ENCODE measurements around the gene CBFA2T3. TPM values are rescaled to one million over a fixed set of nuclear protein-coding genes. Genes with fewer than 3 reads are reported as not detected.

Gene CBFA2T3
- polyA plus RNA-seq, 1 donor = 23.2 TPM

DNA sequence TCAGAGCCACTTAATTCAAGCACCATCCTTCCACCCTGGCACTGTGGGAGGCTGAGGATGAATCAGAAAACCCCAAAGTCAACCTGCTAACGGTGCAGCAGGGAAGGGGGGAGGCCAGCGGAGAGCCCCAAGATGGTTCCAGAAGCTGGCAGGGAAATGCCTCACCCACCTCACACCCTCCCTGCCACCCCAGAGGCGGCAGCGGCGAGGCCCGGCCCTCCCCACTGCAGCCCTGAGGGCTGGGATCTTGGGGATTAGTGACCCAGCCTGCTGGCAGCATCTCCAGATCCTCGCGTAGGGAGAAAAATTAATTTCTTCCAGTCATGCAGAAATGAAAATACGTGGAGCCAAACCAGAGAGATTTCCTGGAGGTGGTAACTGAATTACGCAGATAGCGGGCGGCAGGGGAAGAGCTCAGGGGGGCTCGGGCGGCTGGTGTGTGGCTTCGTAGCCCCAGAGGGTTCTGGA lies 38.2 kb downstream of the CBFA2T3 start:
- DNase-seq = no peak

GRCh38 chr16:88938119-88938776 lies 38.8 kb downstream of the CBFA2T3 start:
- DNase-seq = no peak

GRCh38 chr16:88937206-88937621 lies 39.8 kb downstream of the CBFA2T3 start:
- DNase-seq = no peak

- peak; percentile 89 for DNase-seq
Observed at GRCh38 chr16:88936556-88937205, 40.3 kb downstream of the CBFA2T3 start.

DNA sequence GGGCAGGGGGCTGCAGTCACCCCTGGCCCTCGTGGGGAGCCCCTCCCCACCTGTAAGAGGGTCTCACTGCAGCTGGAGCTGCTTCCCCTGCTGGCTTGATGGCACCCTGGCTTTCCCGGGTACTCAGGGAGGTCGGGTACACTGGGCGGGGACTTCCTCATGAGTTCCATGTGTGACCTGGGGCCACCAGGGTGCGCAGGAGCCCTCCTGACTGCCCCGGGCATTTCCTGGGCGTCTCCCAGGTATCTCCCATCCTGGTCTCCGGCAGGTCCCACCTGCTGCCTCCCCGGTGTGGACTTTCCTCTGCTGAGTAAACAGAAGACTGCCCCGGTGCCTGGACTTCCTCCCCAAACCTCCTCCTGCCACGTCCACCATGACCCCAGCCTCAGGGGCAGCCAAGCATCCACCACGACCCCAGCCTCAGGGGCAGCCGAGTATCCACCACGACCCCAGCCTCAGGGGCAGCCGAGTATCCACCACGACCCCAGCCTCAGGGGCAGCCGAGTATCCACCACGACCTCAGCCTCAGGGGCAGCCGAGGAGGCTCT lies 40.9 kb downstream of the CBFA2T3 start:
- DNase-seq = no peak

GRCh38 chr16:88934066-88934667 lies 42.8 kb downstream of the CBFA2T3 start:
- DNase-seq = no peak

GRCh38 chr16:88932929-88933328 lies 44.1 kb downstream of the CBFA2T3 start:
- no peak for DNase-seq

DNA sequence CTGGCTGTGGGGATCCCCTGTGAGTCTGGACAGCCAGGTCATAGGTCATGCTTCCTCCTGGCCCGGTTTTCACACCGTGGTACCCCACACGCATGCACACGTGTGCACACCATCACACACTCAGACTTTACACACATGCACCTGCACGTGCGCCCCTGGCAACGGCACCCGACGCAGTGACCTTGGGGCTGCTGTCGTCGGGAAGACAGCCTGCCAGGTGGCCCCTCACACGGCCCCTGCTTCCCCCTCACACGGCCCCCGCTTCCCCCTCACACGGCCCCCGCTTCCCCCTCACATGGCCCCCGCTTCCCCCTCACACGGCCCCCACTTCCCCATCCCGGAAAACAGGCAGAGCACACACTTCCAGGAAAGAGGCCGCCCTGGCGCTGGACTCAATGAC lies 45.1 kb downstream of the CBFA2T3 start:
- DNase-seq = no peak

DNA sequence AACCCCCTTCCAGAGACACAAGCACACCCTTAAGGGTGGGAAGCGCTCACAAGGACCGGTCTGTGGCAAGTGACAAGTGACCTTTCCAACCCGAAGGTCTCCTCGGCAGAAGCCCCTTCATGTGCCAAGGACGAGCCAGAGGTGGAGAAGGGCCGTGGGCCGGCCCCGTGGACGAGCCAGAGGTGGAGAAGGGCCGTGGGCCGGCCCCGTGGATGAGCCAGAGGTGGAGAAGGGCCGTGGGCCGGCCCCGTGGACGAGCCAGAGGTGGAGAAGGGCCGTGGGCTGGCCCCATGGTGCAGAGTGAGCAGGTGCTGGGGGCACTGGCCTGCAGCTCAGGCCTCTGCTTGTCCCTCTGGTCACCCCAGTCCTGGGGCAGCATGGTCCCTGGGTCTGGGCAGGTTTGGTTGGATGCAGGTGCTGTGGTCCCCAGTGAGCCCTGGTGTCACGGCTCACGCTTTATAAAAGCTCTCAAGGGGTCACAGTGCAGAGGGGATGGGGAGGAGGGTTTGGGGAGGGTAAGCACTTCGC lies 45.6 kb downstream of the CBFA2T3 start:
- DNase-seq = no peak

GRCh38 chr16:88930716-88931115 lies 46.3 kb downstream of the CBFA2T3 start:
- no peak for DNase-seq

DNA sequence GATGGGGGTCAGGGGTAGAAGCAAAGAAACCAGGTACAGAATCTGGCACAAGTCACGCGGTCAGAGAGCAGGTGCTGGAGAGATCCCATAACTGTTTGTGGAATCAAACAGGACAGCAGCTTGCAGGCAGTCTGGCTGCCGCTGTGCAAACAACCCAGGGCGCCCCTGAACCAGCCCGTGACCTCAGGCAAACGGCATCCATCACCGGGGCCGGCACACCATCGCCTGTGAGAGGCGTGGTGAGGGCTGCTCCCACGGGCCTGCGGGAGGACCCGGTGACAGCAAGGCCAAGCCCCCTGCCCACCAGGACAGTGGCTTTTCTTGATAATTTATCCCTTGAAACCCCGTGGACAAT lies 47.9 kb downstream of the CBFA2T3 start:
- no peak for DNase-seq

GRCh38 chr16:88928405-88929090 lies 48.5 kb downstream of the CBFA2T3 start:
- no peak for DNase-seq

- no peak for DNase-seq
Observed at GRCh38 chr16:88927661-88928060, 49.3 kb downstream of the CBFA2T3 start.

GRCh38 chr16:88927010-88927409 lies 50.0 kb downstream of the CBFA2T3 start:
- DNase-seq = no peak

- no peak for DNase-seq
Observed at GRCh38 chr16:88926374-88926990, 50.5 kb downstream of the CBFA2T3 start.

DNA sequence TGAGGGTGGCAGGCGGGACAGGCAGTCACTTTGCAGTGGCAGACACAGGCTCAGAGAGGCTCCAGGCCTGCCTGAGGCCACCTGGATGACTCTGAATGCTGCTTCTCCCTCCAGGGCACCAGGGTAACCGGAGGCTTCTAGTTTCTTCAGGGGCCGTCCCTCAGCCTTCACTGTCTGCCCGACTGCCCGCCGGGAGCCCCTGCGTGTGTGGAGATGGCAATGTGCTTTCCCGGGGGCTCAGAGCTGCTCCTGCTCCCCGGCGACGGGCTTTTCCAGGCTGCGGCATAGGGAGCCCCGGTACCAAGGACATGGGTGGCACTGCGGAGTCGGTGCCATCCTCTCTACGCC lies 51.5 kb downstream of the CBFA2T3 start:
- DNase-seq = no peak

GRCh38 chr16:88924834-88925539 lies 52.0 kb downstream of the CBFA2T3 start:
- no peak for DNase-seq

GRCh38 chr16:88923926-88924833 lies 52.8 kb downstream of the CBFA2T3 start:
- DNase-seq = no peak

DNA sequence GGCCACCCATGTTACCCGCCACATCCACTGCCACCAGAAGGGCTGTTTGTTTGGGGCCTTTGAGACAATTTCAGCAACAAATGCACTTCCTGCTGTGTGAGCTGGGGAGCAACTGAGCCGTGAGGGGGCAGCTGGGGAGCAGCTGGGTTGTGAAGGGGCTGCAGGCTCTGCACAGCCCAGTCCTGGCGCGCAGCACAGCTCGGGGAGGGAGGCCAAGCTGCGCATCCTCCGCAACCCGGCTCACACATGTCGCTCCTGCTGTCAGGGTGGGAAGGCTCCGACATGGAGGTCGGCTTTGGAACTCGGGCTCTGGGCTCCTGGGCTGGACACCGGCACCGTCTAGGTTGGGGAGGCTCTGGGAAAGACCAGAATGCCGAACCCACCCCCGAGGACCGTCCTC lies 53.6 kb downstream of the CBFA2T3 start:
- DNase-seq = no peak

DNA sequence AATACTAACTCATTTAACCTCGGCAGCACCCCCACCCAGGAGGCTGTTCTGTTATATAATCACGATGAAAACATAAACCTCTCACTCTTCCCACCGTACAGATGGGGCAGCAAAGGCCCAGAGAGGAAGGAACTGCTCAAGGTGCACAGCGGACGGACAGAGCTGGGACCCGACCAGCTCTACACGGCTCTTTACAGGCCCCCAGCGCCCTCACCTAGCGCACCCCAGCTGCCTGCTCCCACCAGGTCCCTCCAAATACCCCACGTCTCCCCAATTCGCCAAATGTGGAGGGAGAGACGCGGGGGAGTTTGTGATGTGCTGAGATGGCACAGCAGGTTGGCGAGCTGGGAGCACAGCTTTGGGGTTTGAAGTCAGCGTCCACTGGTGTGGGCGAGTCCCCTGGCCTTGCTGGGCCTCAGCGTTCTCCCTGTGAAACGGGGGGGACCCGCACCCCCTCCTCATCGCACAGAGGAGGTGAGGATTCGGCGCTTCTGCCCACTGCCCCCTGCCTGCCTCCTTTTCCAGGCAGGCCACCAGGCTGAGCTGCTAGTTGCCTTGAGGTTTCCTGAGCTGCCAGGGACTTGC lies 54.1 kb downstream of the CBFA2T3 start:
- DNase-seq = no peak
